BJ (cell line): ENCODE measurements around the gene FANCL. TPM values are rescaled to one million over a fixed set of nuclear protein-coding genes. Genes with fewer than 3 reads are reported as not detected.
"Not testable (repeated sequence)": the region's sequence is repeated elsewhere in the genome, so short reads cannot be mapped to it uniquely, and the experiment has no call there.

Experiments used
- CTCF ChIA-PET: fragments of 350-600 bp; formaldehyde crosslinking; extraction: SDS; loops from one replicate; lab custom pipeline; 2021; ENCODE audit warnings: antibody characterized with exemption, inconsistent platforms; lab: Yijun Ruan, JAX
- POLR2A ChIA-PET: fragments of 300-600 bp; sonication (Branson Sonifier 250); formaldehyde crosslinking; extraction: SDS; loops from one replicate; lab custom pipeline; 2021; ENCODE audit warnings: antibody characterized with exemption; lab: Charles Lee
- DNase-seq: peaks from one replicate; pipeline ENCODE4 v3.0.0-alpha.2; 2011; ENCODE audit warnings: low read depth
- H3K27me3 ChIP-seq: 2 replicates; pipeline ENCODE4 v1.6.0; 2011; ENCODE audit warnings: low read length; ENCODE audit not compliant: control insufficient read depth, insufficient read depth
- H3K36me3 ChIP-seq: 2 replicates; pipeline ENCODE4 v1.5.1; 2011; ENCODE audit warnings: low read length; ENCODE audit not compliant: control insufficient read depth, insufficient read depth
- H3K4me3 ChIP-seq: 2 replicates; pipeline ENCODE4 v1.5.1; 2011; ENCODE audit warnings: low read depth, mild to moderate bottlenecking, control low read depth, low read length
- CTCF ChIP-seq: IDR thresholded peaks from 2 replicates; pipeline ENCODE4 v1.5.1; 2011; ENCODE audit warnings: low read depth, mild to moderate bottlenecking, control low read depth, inconsistent platforms, low read length, moderate library complexity; ENCODE audit not compliant: insufficient read depth
- polyA plus RNA-seq: library from polyadenylated mRNA; depleted of rRNA; stranded (reverse); fragments of >200 nt; gene quantifications from 2 replicates; pipeline ENCODE4 v1.2.3, GENCODE V29; 2011

The FANCL gene
- polyA plus RNA-seq, 1 experiment = 6.4 TPM

- H3K36me3 ChIP-seq = peaks cover 3% of the 10 kb centered on the region; the same call in 1 of the 2 replicates
- ChIA-PET POLR2A (no interaction called here), CTCF (no interaction called here)
- H3K27me3 ChIP-seq = no peaks in the 10 kb centered on the region
- TF ChIP-seq CTCF = no peak
- no peak overlapping the region for H3K4me3 ChIP-seq
- no peak for DNase-seq
Observed at GRCh38 chr2:58227171-58227917, 13.8 kb downstream of the FANCL start.

- POLR2A ChIA-PET = no interaction called here
Observed at GRCh38 chr2:58221909-58222308, 19.2 kb downstream of the FANCL start.

GRCh38 chr2:58215429-58215828, 25.7 kb downstream of the FANCL start:
- Histone ChIP-seq H3K4me3 (no peak overlapping the region), H3K27me3 (no peaks in the 10 kb centered on the region), H3K36me3 (0 out of 2 replicates have a peak, but pooled peaks cover 1% of the 10 kb centered on the region)
- TF ChIP-seq CTCF = no peak
- CTCF ChIA-PET = no interaction called here
- POLR2A ChIA-PET = no interaction called here
- DNase-seq = no peak

More at GRCh38 chr2:58221909-58222308, 19.2 kb downstream of the FANCL start:
- Histone ChIP-seq H3K27me3 (no peaks in the 10 kb centered on the region), H3K4me3 (no peak overlapping the region), H3K36me3 (no peaks in the 10 kb centered on the region)
- CTCF ChIA-PET = no interaction called here
- no peak for DNase-seq
- no peak for TF ChIP-seq CTCF

GRCh38 chr2:58210951-58211568, 30.1 kb downstream of the FANCL start:
- DNase-seq, POLR2A ChIA-PET, H3K4me3 ChIP-seq, CTCF ChIA-PET, H3K36me3 ChIP-seq, H3K27me3 ChIP-seq: not testable (repeated sequence)

- ChIA-PET CTCF (interaction anchor here (0.6 kb wide), 1 partner anchor 208 kb away, joined by 3 read pairs; no protein-coding TSS in a partner anchor), POLR2A (no interaction called here)
- Histone ChIP-seq H3K36me3 (0 out of 2 replicates have a peak, but pooled peaks cover 1% of the 10 kb centered on the region), H3K27me3 (no peaks in the 10 kb centered on the region), H3K4me3 (no peak overlapping the region)
- no peak for TF ChIP-seq CTCF
- DNase-seq = no peak
Observed at GRCh38 chr2:58207189-58207588, 33.9 kb downstream of the FANCL start.
